B cell (primary cell): ENCODE results near the gene ALKBH8. TPM values are rescaled to one million over a fixed set of nuclear protein-coding genes. Genes with fewer than 3 reads are reported as not detected.
"Not testable (repeated sequence)": the region's sequence is repeated elsewhere in the genome, so short reads cannot be mapped to it uniquely, and the experiment has no call there.

Experiments used
- ATAC-seq: fragments of 200-7000 bp; cut with Tn5 transposase; one replicate; pipeline ENCODE4 v1.10.0; 2021; ENCODE audit warnings: low read depth, mild to moderate bottlenecking, moderate number of reproducible peaks, moderate library complexity
- CTCF ChIA-PET: fragments of 350-600 bp; sonication (Branson Sonifier 250); formaldehyde crosslinking; loops from one replicate; lab custom pipeline; 2021; ENCODE audit warnings: antibody characterized with exemption, inconsistent platforms; lab: Charles Lee
- POLR2A ChIA-PET: fragments of 350-600 bp; sonication (Branson Sonifier 250); formaldehyde crosslinking; loops from one replicate; lab custom pipeline; 2021; ENCODE audit warnings: antibody characterized with exemption; lab: Charles Lee
- DNase-seq: peaks from one replicate; pipeline ENCODE4 v3.0.0; 2013
- H2AFZ ChIP-seq: 2 replicates; pipeline ENCODE4 v1.6.1; 2012; ENCODE audit warnings: mild to moderate bottlenecking, low read depth, low read length; ENCODE audit not compliant: insufficient read depth, poor library complexity, severe bottlenecking
- H3K27ac ChIP-seq, 2 donors: 1 replicate in 1 of 2; 2 replicates in 1 of 2; pipeline ENCODE4 v1.5.1; 2012 to 2013; ENCODE audit warnings: low read length in 2 of 2, mild to moderate bottlenecking in 2 of 2, moderate library complexity in 1 of 2
- H3K27me3 ChIP-seq, 4 experiments: fragments of 200-600 bp in 1 of 4; sonication (generic) in 1 of 4; replicated peaks in 1 of 4; 1 replicate in 2 of 4; 2 replicates in 2 of 4; pipeline versions ENCODE4 v1.6.1 to v1.7.0; 2013 to 2016; ENCODE audit warnings: low read length in 3 of 4, mild to moderate bottlenecking in 2 of 4, mixed read lengths in 1 of 4, moderate library complexity in 1 of 4; ENCODE audit not compliant: insufficient read depth in 4 of 4, control insufficient read depth in 3 of 4; ENCODE audit errors: control extremely low read depth in 1 of 4
- H3K36me3 ChIP-seq, 2 experiments: replicated peaks in 1 of 2; 1 replicate in 1 of 2; 2 replicates in 1 of 2; pipeline versions ENCODE4 v1.6.1 to v1.7.1; 2013; ENCODE audit warnings: low read length in 1 of 2; ENCODE audit not compliant: insufficient read depth in 2 of 2, control insufficient read depth in 1 of 2; ENCODE audit errors: control extremely low read depth in 1 of 2, extremely low read depth in 1 of 2
- H3K4me1 ChIP-seq, 2 donors: fragments of 200-600 bp in 1 of 2; sonication (generic) in 1 of 2; 1 replicate in 1 of 2; 2 replicates in 1 of 2; pipeline versions ENCODE4 v1.5.1 to v1.6.1; 2013 to 2017; ENCODE audit warnings: low read length in 2 of 2; ENCODE audit not compliant: control insufficient read depth in 2 of 2, insufficient read depth in 2 of 2
- H3K4me2 ChIP-seq: replicated peaks from 2 replicates; pipeline ENCODE3; 2012; ENCODE audit warnings: mild to moderate bottlenecking, low read depth, low read length; ENCODE audit not compliant: poor library complexity, severe bottlenecking
- H3K4me3 ChIP-seq, 5 experiments: fragments of 200-600 bp in 1 of 5; sonication (generic) in 1 of 5; 1 replicate in 3 of 5; 2 replicates in 2 of 5; pipeline versions ENCODE4 v1.5.1 to v1.7.0; 2011 to 2016; ENCODE audit warnings: low read length in 4 of 5, mild to moderate bottlenecking in 4 of 5, low read depth in 2 of 5, control low read depth in 1 of 5, moderate library complexity in 1 of 5; ENCODE audit not compliant: insufficient read depth in 1 of 5; ENCODE audit errors: control extremely low read depth in 1 of 5, extremely low read depth in 1 of 5
- H3K79me2 ChIP-seq: fragments of 200-600 bp; sonication (generic); one replicate; pipeline ENCODE4 v1.6.0; 2016; ENCODE audit warnings: low read length; ENCODE audit not compliant: control insufficient read depth, insufficient read depth
- H3K9ac ChIP-seq: fragments of 200-600 bp; sonication (generic); 2 replicates; pipeline ENCODE4 v1.6.1; 2017; ENCODE audit warnings: mild to moderate bottlenecking, low read length, moderate library complexity
- H3K9me3 ChIP-seq, 3 donors: one replicate each; pipeline versions ENCODE4 v1.6.1 to v1.7.1; 2013; ENCODE audit warnings: low read length in 2 of 3; ENCODE audit not compliant: control insufficient read depth in 2 of 3, insufficient read depth in 1 of 3; ENCODE audit errors: control extremely low read depth in 1 of 3
- H4K20me1 ChIP-seq: 2 replicates; pipeline ENCODE4 v1.6.0; 2012; ENCODE audit warnings: mild to moderate bottlenecking, low read length; ENCODE audit not compliant: insufficient read depth, control insufficient read depth, poor library complexity, severe bottlenecking
- H3K27ac Mint-ChIP-seq: one replicate; pipeline ENCODE4 v1.8.0; 2021; ENCODE audit warnings: mixed read lengths
- H3K27me3 Mint-ChIP-seq: one replicate; pipeline ENCODE4 v1.8.0; 2021; ENCODE audit warnings: mixed read lengths
- H3K4me1 Mint-ChIP-seq: one replicate; pipeline ENCODE4 v1.8.0; 2021; ENCODE audit warnings: mixed read lengths
- H3K4me3 Mint-ChIP-seq: one replicate; pipeline ENCODE4 v1.8.0; 2021; ENCODE audit warnings: mixed read lengths
- H3K9me3 Mint-ChIP-seq: one replicate; pipeline ENCODE4 v1.8.0; 2022; ENCODE audit warnings: mixed read lengths; ENCODE audit not compliant: insufficient read depth
- EZH2 ChIP-seq: IDR thresholded peaks from 2 replicates; pipeline ENCODE4 v1.6.1; 2012; ENCODE audit warnings: borderline replicate concordance, low read depth, mild to moderate bottlenecking, moderate library complexity, low read length; ENCODE audit not compliant: insufficient read depth, poor library complexity, severe bottlenecking
- WGBS: methylation state at CpG from one replicate; pipeline ENCODE4 v1.1.5; 2013; ENCODE audit warnings: missing lambda C conversion rate; ENCODE audit not compliant: insufficient coverage; 5-methylcytosine and 5-hydroxymethylcytosine counted together
- intact Hi-C: fragments of 100-400 bp; cut with micrococcal nuclease; formaldehyde crosslinking; loops from one replicate; pipeline ENCODE4 v1.10.0; 2022
- polyA plus RNA-seq: library from polyadenylated mRNA; depleted of rRNA; stranded (reverse); fragments of >200 nt; gene quantifications from 2 replicates; pipeline ENCODE4 v1.2.3, GENCODE V29; 2012
- total RNA-seq, 2 donors: library from RNA; stranded (reverse); fragments of 120-200 nt in 1 of 2; gene quantifications; 1 replicate in 1 of 2; 2 replicates in 1 of 2; pipeline versions ENCODE4 v1.2.3 to v1.2.4, GENCODE V29; 2013 to 2022
- TF ChIP-seq, protein P1 (sequence below): fragments of 200-600 bp; IDR thresholded peaks from one replicate; pipeline ENCODE4 v1.8.0; 2022; ENCODE audit warnings: antibody characterized with exemption, mild to moderate bottlenecking

The ALKBH8 gene
- total and polyA plus RNA-seq, 2 donors (not counting 1 experiment from before 2014, with no cell fraction given): 4.0 to 13.3 TPM

GRCh38 chr11:107467696-107468095 is 97.8 kb downstream of the ALKBH8 start:
- no peak overlapping the region for H3K27ac Mint-ChIP-seq
- H3K27ac ChIP-seq: no peak overlapping the region
- TF ChIP-seq, protein P1, sequence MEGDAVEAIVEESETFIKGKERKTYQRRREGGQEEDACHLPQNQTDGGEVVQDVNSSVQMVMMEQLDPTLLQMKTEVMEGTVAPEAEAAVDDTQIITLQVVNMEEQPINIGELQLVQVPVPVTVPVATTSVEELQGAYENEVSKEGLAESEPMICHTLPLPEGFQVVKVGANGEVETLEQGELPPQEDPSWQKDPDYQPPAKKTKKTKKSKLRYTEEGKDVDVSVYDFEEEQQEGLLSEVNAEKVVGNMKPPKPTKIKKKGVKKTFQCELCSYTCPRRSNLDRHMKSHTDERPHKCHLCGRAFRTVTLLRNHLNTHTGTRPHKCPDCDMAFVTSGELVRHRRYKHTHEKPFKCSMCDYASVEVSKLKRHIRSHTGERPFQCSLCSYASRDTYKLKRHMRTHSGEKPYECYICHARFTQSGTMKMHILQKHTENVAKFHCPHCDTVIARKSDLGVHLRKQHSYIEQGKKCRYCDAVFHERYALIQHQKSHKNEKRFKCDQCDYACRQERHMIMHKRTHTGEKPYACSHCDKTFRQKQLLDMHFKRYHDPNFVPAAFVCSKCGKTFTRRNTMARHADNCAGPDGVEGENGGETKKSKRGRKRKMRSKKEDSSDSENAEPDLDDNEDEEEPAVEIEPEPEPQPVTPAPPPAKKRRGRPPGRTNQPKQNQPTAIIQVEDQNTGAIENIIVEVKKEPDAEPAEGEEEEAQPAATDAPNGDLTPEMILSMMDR: no peak
- TF ChIP-seq EZH2: no peak
- DNase-seq: no peak
- POLR2A ChIA-PET: no interaction called here
- peaks cover 0 to 22% (median 6%) of the 10 kb centered on the region in 4 experiments for H3K27me3 ChIP-seq
- no peaks in the 10 kb centered on the region for H4K20me1 ChIP-seq
- H3K4me3 ChIP-seq: no peak overlapping the region
- CTCF ChIA-PET: no interaction called here
- WGBS: no CpG with 5 or more reads among the region's 1 CpG
- no peaks in the 10 kb centered on the region for H3K4me1 ChIP-seq
- peaks cover 67% of the 10 kb centered on the region for H3K27me3 Mint-ChIP-seq
- peaks cover 9% of the 10 kb centered on the region for H3K9me3 Mint-ChIP-seq
- peaks cover 0 to 1% (median 0%) of the 10 kb centered on the region in 3 donors for H3K9me3 ChIP-seq
- ATAC-seq: no peak
- no peak overlapping the region for H3K9ac ChIP-seq
- intact Hi-C loops: no loop called here
- no peak overlapping the region for H2AFZ ChIP-seq
- no peak overlapping the region for H3K4me3 Mint-ChIP-seq
- no peaks in the 10 kb centered on the region for H3K36me3 ChIP-seq
- H3K79me2 ChIP-seq: no peaks in the 10 kb centered on the region
- H3K4me2 ChIP-seq: no peak overlapping the region
- no peaks in the 10 kb centered on the region for H3K4me1 Mint-ChIP-seq

GRCh38 chr11:107466275-107466866 is 99.2 kb downstream of the ALKBH8 start:
- H3K4me2 ChIP-seq, H3K27ac Mint-ChIP-seq, H3K4me3 Mint-ChIP-seq, H3K27ac ChIP-seq, intact Hi-C loops, H3K4me1 ChIP-seq, H3K9me3 ChIP-seq, DNase-seq, H2AFZ ChIP-seq, H3K36me3 ChIP-seq, H3K9ac ChIP-seq, ATAC-seq, H4K20me1 ChIP-seq, POLR2A ChIA-PET, H3K4me3 ChIP-seq, H3K79me2 ChIP-seq, H3K4me1 Mint-ChIP-seq, H3K9me3 Mint-ChIP-seq: not testable (repeated sequence)
- H3K27me3 ChIP-seq: peaks cover 0 to 22% (median 6%) of the 10 kb centered on the region in 4 experiments
- WGBS: 85% methylated on average over 9 of the region's 10 CpGs
- CTCF ChIA-PET: interaction anchor here (1.0 kb wide), 1 partner anchor 82 kb away, joined by 3 read pairs; no protein-coding TSS in a partner anchor
- H3K27me3 Mint-ChIP-seq: peaks cover 66% of the 10 kb centered on the region
